ENCODE measurements around the gene CCL23. TPM values are rescaled to one million over a fixed set of nuclear protein-coding genes. Genes with fewer than 3 reads are reported as not detected.
"Not testable (repeated sequence)": the region's sequence is repeated elsewhere in the genome, so short reads cannot be mapped to it uniquely, and the experiment has no call there.

CCL23 gene
- total RNA-seq, 4 donors from 2014 or later, result 1.2 to 12.9 (median 7.3) TPM; not detected in 1

GRCh38 chr17:36019423-36019822 lies 1.7 kb upstream of the CCL23 start:
- peaks cover 0 to 12% (median 0%) of the 10 kb centered on the region in 3 donors for H3K9me3 ChIP-seq
- TF ChIP-seq EP300 (IDR thresholded peaks at IDR 0.05) (no peak), POLR2A (IDR thresholded peaks at IDR 0.05) (no peak), CTCF (IDR thresholded peaks at IDR 0.05) (no peak), POLR2AphosphoS5 (IDR thresholded peaks at IDR 0.05) (no peak)
- no peak overlapping the region for H3K27ac ChIP-seq
- peaks cover 20% of the 10 kb centered on the region for H3K27me3 ChIP-seq
- no peak overlapping the region for H3K4me3 ChIP-seq
- no peaks in the 10 kb centered on the region for H3K4me1 ChIP-seq
- no peak for ATAC-seq
- 67 to 78% methylated on average over 2 of the region's 2 CpGs for WGBS, 2 donors (ENCODE audit: low coverage in 1 of 2)
- no peaks in the 10 kb centered on the region for H3K36me3 ChIP-seq

GRCh38 chr17:36016555-36016954 lies 1.2 kb downstream of the CCL23 start:
- ATAC-seq, result no peak
- no peaks in the 10 kb centered on the region for H3K4me1 ChIP-seq
- TF ChIP-seq CTCF (IDR thresholded peaks at IDR 0.05) (no peak), POLR2AphosphoS5 (IDR thresholded peaks at IDR 0.05) (no peak)
- WGBS, 2 donors (ENCODE audit: low coverage in 1 of 2), result 88 to 91% methylated on average over 2 of the region's 2 CpGs
- no peak overlapping the region for H3K4me3 ChIP-seq
- no peaks in the 10 kb centered on the region for H3K36me3 ChIP-seq
- no peak overlapping the region for H3K27ac ChIP-seq
- H3K27me3 ChIP-seq, result peaks cover 8% of the 10 kb centered on the region
- peaks cover 0 to 14% (median 0%) of the 10 kb centered on the region in 3 donors for H3K9me3 ChIP-seq

- not testable (repeated sequence) for H3K27ac ChIP-seq, ATAC-seq, H3K4me3 ChIP-seq, H3K27me3 ChIP-seq, H3K4me1 ChIP-seq, H3K36me3 ChIP-seq
- peaks cover 0 to 15% (median 0%) of the 10 kb centered on the region in 3 donors for H3K9me3 ChIP-seq
- WGBS, 2 donors (ENCODE audit: low coverage in 1 of 2), result 90 to 95% methylated on average over 4 of the region's 4 CpGs
These were observed 1.9 kb downstream of the CCL23 start for GRCh38 chr17:36015895-36016294.

- Histone ChIP-seq H3K4me3 (no peak overlapping the region), H3K4me1 (no peaks in the 10 kb centered on the region), H3K27ac (no peak overlapping the region), H3K27me3 (peaks cover 16% of the 10 kb centered on the region), H3K9me3 (peaks cover 0 to 20% (median 0%) of the 10 kb centered on the region in 3 donors), H3K36me3 (no peaks in the 10 kb centered on the region)
- TF ChIP-seq CTCF (IDR thresholded peaks at IDR 0.05) (no peak), EP300 (IDR thresholded peaks at IDR 0.05) (no peak), POLR2AphosphoS5 (IDR thresholded peaks at IDR 0.05) (no peak), POLR2A (IDR thresholded peaks at IDR 0.05) (no peak)
- no peak for ATAC-seq
- 52 to 56% methylated on average over 5 of the region's 5 CpGs for WGBS, 2 donors (ENCODE audit: low coverage in 1 of 2)
These were observed 2.8 kb downstream of the CCL23 start for GRCh38 chr17:36014946-36015345.

- H3K4me3 ChIP-seq, result no peak overlapping the region
- no peaks in the 10 kb centered on the region for H3K4me1 ChIP-seq
- H3K9me3 ChIP-seq, result peaks cover 0 to 43% (median 0%) of the 10 kb centered on the region in 3 donors
- no peak overlapping the region for H3K27ac ChIP-seq
- no peaks in the 10 kb centered on the region for H3K36me3 ChIP-seq
- peaks cover 12% of the 10 kb centered on the region for H3K27me3 ChIP-seq
- 52 to 73% methylated on average over 2 of the region's 2 CpGs for WGBS, 2 donors (ENCODE audit: low coverage in 1 of 2)
- TF ChIP-seq CTCF (IDR thresholded peaks at IDR 0.05) (no peak), EP300 (IDR thresholded peaks at IDR 0.05) (no peak), POLR2AphosphoS5 (IDR thresholded peaks at IDR 0.05) (no peak), POLR2A (IDR thresholded peaks at IDR 0.05) (no peak)
- no peak for ATAC-seq
These were observed 6.6 kb downstream of the CCL23 start for GRCh38 chr17:36011201-36011600.
